ENCODE measurements around the gene DDX31.

DDX31 gene

DNA sequence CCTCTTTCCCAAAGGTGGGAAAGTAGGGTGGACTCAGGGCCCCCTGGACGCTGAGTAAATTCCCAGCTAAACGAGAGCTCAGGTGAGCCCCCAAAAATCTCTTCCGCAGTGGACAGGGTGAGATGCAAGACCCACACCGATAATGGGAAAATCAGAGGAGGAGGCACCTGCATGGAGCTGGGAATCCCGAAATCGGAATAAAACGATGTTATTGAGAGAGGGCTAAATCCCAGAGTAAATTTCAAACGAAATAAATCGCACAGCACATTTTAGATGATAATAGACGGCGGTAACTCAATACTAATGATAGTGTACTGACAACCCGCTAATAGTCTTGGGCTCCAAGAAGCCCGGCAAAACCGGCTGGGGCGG, 90.4 kb downstream of the DDX31 start:
- no peak overlapping the region for H3K4me3 ChIP-seq (ENCODE audit: low read depth, low read length)
- no peak for DNase-seq (ENCODE audit: low read depth)
- no peak for TF ChIP-seq POLR2A (IDR thresholded peaks at IDR 0.05; ENCODE audit: extremely low read depth, insufficient read length)
- TF ChIP-seq, protein P1, sequence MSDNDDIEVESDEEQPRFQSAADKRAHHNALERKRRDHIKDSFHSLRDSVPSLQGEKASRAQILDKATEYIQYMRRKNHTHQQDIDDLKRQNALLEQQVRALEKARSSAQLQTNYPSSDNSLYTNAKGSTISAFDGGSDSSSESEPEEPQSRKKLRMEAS (IDR thresholded peaks at IDR 0.05; ENCODE audit: low read depth, low read length) = no peak

DNA sequence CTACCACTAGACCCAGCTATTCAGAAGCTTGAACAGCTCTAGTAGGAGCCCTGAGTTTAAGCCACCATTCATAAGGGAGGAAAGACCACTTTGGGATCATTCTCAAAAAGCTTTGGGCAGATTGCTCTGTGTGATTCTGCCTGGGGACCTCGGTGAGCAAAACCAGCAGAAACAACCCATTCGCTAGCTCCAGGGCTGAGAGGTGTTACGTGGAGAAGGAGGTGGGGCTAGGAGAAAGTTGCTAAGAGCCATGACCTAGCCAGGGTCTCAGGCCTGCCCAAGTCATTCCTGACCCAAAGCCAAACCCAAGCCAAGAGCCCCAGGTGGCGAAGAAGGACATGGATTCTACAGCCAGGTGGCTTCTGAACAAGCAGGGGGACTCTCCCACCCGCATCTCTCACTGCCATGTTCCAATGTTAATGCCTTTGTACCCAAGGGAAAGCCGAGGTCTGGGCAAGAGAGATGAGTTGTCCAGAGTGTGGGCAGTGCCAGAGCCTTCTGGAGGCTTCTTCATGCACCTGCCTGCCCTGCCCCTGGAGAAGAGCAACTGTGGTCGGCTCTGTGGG, 91.3 kb downstream of the DDX31 start:
- DNase-seq (ENCODE audit: low read depth) = no peak
- TF ChIP-seq, protein P2, sequence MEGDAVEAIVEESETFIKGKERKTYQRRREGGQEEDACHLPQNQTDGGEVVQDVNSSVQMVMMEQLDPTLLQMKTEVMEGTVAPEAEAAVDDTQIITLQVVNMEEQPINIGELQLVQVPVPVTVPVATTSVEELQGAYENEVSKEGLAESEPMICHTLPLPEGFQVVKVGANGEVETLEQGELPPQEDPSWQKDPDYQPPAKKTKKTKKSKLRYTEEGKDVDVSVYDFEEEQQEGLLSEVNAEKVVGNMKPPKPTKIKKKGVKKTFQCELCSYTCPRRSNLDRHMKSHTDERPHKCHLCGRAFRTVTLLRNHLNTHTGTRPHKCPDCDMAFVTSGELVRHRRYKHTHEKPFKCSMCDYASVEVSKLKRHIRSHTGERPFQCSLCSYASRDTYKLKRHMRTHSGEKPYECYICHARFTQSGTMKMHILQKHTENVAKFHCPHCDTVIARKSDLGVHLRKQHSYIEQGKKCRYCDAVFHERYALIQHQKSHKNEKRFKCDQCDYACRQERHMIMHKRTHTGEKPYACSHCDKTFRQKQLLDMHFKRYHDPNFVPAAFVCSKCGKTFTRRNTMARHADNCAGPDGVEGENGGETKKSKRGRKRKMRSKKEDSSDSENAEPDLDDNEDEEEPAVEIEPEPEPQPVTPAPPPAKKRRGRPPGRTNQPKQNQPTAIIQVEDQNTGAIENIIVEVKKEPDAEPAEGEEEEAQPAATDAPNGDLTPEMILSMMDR (IDR thresholded peaks at IDR 0.05; ENCODE audit: low read depth, low read length) = no peak
- TF ChIP-seq POLR2A (IDR thresholded peaks at IDR 0.05; ENCODE audit: extremely low read depth, insufficient read length) = no peak
- TF ChIP-seq MYC (IDR thresholded peaks at IDR 0.05; ENCODE audit: low read depth, low read length) = no peak
- TF ChIP-seq, protein P1 (IDR thresholded peaks at IDR 0.05; ENCODE audit: low read depth, low read length) = no peak
- H3K4me3 ChIP-seq (ENCODE audit: low read depth, low read length) = no peak overlapping the region

DNA sequence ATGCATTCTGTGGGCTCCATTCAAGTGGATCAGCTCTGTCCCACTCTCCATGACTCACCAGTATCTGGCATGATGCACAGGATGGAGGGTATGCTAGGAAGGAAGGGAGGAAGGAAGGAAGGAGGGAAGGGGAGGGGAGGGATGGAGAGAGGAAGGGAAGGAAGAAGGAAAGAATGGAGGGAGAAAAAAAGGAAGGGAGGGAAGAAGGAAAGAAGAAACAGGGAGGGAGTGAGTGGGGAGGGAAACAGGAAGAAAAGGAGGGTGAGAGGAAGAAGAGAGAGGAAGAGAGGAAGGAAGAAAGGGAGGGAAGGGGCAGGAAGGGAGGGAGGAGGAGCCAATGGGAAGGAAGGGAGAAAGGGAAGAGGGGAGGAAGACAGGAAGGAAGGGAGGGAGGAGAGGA, 92.7 kb downstream of the DDX31 start:
- TF ChIP-seq MYC (IDR thresholded peaks at IDR 0.05; ENCODE audit: low read depth, low read length) (no peak), POLR2A (IDR thresholded peaks at IDR 0.05; ENCODE audit: extremely low read depth, insufficient read length) (no peak)
- TF ChIP-seq, protein P1 (IDR thresholded peaks at IDR 0.05; ENCODE audit: low read depth, low read length) = no peak
- TF ChIP-seq, protein P2 (IDR thresholded peaks at IDR 0.05; ENCODE audit: low read depth, low read length) = no peak
- no peak overlapping the region for H3K4me3 ChIP-seq (ENCODE audit: low read depth, low read length)
- no peak for DNase-seq (ENCODE audit: low read depth)

DNA sequence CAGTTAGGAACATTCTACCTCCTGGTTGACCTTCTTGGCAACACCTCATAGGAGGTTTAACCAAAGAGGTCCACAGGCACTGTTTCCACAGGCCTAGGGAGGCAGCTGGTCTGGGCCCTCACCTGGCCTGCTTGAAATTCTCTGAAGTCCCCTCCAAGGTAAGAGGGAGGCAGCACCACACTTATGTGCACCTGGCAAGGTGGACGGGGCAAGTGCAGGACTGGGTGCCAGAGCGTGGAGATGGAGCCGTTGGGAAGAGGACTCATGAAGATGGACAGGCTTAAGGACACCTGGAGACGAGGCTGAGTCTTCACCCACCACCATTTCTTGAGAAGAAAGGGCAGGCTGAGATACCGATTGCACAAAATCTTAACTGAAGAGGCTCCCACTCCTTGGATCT, 94.0 kb downstream of the DDX31 start:
- H3K4me3 ChIP-seq (ENCODE audit: low read depth, low read length) = no peak overlapping the region
- no peak for DNase-seq (ENCODE audit: low read depth)
- no peak for TF ChIP-seq POLR2A (IDR thresholded peaks at IDR 0.05; ENCODE audit: extremely low read depth, insufficient read length)

DNA sequence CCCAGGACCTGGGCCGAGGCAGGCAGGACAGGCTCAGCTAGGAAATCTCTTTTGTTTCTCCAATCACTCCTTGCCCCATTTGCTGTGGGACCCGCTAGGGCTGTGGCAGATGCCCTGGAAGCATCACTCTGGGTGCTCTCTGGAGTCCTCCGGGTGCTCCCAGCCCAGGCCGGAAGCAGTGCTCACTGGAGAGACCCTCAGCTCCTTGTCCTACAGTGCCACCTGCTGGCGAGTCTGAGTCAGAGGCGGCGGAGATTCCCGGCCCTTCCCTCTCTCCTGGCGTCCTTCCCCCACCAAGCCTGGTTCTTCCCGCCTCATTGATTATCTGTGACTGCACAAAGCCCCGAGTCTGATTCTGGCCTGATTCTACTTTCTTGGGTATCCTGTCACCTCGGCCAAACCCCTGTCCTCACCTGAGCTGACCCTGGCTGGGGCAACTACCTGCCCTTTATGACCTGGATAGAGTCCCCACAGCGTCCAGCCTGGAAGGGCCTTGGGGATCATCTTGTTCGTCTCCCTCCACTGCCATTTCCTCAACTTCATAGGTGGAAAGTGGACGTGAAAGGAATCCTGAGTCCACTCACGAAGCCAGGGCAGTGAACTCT, 94.7 kb downstream of the DDX31 start:
- TF ChIP-seq, protein P2 (IDR thresholded peaks at IDR 0.05; ENCODE audit: low read depth, low read length) = peak; percentile 58
- TF ChIP-seq, protein P1 (IDR thresholded peaks at IDR 0.05; ENCODE audit: low read depth, low read length) = no peak
- DNase-seq (ENCODE audit: low read depth) = peak; percentile 59

DNA sequence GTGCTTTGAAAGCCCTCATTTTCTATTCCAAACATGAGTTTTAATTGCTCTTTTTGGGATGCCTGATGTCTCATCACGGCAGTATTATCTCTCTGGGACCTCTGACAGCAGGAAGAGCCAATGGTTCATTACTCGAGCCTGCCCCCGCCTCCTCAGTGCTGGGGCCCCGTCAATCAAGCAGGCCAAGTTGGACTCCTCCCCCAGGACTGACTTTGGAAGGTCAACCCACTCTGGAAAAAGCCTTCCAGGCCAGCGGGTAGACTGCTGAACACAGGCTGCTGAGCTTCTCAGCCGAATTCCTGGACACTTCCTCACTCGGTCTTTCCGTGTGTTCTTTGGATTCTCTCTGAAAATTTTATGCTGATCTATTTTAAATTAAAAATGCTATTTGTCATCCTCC, 96.9 kb downstream of the DDX31 start:
- TF ChIP-seq, protein P1 (IDR thresholded peaks at IDR 0.05; ENCODE audit: low read depth, low read length) = no peak
- TF ChIP-seq MYC (IDR thresholded peaks at IDR 0.05; ENCODE audit: low read depth, low read length) (no peak), POLR2A (IDR thresholded peaks at IDR 0.05; ENCODE audit: extremely low read depth, insufficient read length) (no peak)
- TF ChIP-seq, protein P2 (IDR thresholded peaks at IDR 0.05; ENCODE audit: low read depth, low read length) = no peak
- no peak overlapping the region for H3K4me3 ChIP-seq (ENCODE audit: low read depth, low read length)
- no peak for DNase-seq (ENCODE audit: low read depth)

More for the DNA sequence above, 94.7 kb downstream of the DDX31 start:
- no peak overlapping the region for H3K4me3 ChIP-seq (ENCODE audit: low read depth, low read length)

Measured in NB4 (cell line).